ENCODE measurements around the gene E2F4. TPM values are rescaled to one million over a fixed set of nuclear protein-coding genes. Genes with fewer than 3 reads are reported as not detected.

E2F4 gene
- total and polyA plus RNA-seq, 2 of the 13 experiments (the other 11 are each of a cell fraction or from before 2014, with no cell fraction given): 84.8 to 91.2 TPM

GRCh38 chr16:67155295-67156142, 36.4 kb upstream of the E2F4 start (continued):
- TF ChIP-seq ZNF574 (CRISPR knock-in tag; IDR thresholded peaks at IDR 0.05) (peak; percentile 77), FOXA3 (CRISPR knock-in tag; IDR thresholded peaks at IDR 0.05) (0 out of 2 replicates have a peak, but pooled peaks have one; percentile 35), MZF1 (CRISPR knock-in tag; IDR thresholded peaks at IDR 0.05; ENCODE audit: borderline replicate concordance) (no peak), FUBP1 (CRISPR knock-in tag; IDR thresholded peaks at IDR 0.05; ENCODE audit: borderline replicate concordance) (no peak), KAT8 (CRISPR knock-in tag; IDR thresholded peaks at IDR 0.05) (peak; percentile 49; the same call in 1 of the 2 replicates), HNRNPK (IDR thresholded peaks at IDR 0.05; ENCODE audit: low read depth, low read length, poor library complexity, severe bottlenecking) (peak; percentile 86), ZNF83 (CRISPR knock-in tag; IDR thresholded peaks at IDR 0.05; ENCODE audit: borderline replicate concordance) (no peak), CEBPZ (IDR thresholded peaks at IDR 0.05; ENCODE audit: low read length) (no peak), CCAR2 (optimal IDR thresholded peaks at IDR 0.05; ENCODE audit: low read depth, low read length) (no peak), ZNF292 (CRISPR knock-in tag; IDR thresholded peaks at IDR 0.05; ENCODE audit: borderline replicate concordance, low read depth) (no peak), HOXD1 (CRISPR knock-in tag; IDR thresholded peaks at IDR 0.05) (no peak; the same call in 1 of the 2 replicates), ZNF451 (CRISPR knock-in tag; IDR thresholded peaks at IDR 0.05) (no peak; the same call in 1 of the 2 replicates), ZNF567 (CRISPR knock-in tag; IDR thresholded peaks at IDR 0.05; ENCODE audit: borderline replicate concordance) (no peak; the same call in 1 of the 2 replicates), RFX3 (CRISPR knock-in tag; IDR thresholded peaks at IDR 0.05) (no peak)
